Measurements from ENCODE around the gene COP1.

Gene COP1

GRCh38 chr1:176188604-176189003 is 18.5 kb downstream of the COP1 start:
- no peak for TF ChIP-seq CTCF (IDR thresholded peaks at IDR 0.05; ENCODE audit: low read depth, low read length)
- in situ Hi-C loops (cut with HindIII; ENCODE audit: low sequenced_read_pairs) = no loop called here
- H3K4me3 ChIP-seq (ENCODE audit: low read depth, low read length) = no peak overlapping the region
- DNase-seq (ENCODE audit: low read depth, low spot score) = no peak

GRCh38 chr1:176187001-176187400 is 20.1 kb downstream of the COP1 start:
- no peak for DNase-seq (ENCODE audit: low read depth, low spot score)
- in situ Hi-C loops (cut with HindIII; ENCODE audit: low sequenced_read_pairs) = no loop called here
- H3K4me3 ChIP-seq (ENCODE audit: low read depth, low read length) = no peak overlapping the region
- no peak for TF ChIP-seq CTCF (IDR thresholded peaks at IDR 0.05; ENCODE audit: low read depth, low read length)

- H3K4me3 ChIP-seq (ENCODE audit: low read depth, low read length) = no peak overlapping the region
- no peak for TF ChIP-seq CTCF (IDR thresholded peaks at IDR 0.05; ENCODE audit: low read depth, low read length)
- DNase-seq (ENCODE audit: low read depth, low spot score) = no peak
- in situ Hi-C loops (cut with HindIII; ENCODE audit: low sequenced_read_pairs) = no loop called here
Observed at GRCh38 chr1:176183618-176184017, 23.5 kb downstream of the COP1 start.

GRCh38 chr1:176178316-176178715 is 28.8 kb downstream of the COP1 start:
- no peak for DNase-seq (ENCODE audit: low read depth, low spot score)
- in situ Hi-C loops (cut with HindIII; ENCODE audit: low sequenced_read_pairs) = no loop called here

GRCh38 chr1:176177764-176178163 is 29.3 kb downstream of the COP1 start:
- no peak for DNase-seq (ENCODE audit: low read depth, low spot score)
- no peak overlapping the region for H3K4me3 ChIP-seq (ENCODE audit: low read depth, low read length)
- in situ Hi-C loops (cut with HindIII; ENCODE audit: low sequenced_read_pairs) = no loop called here
- no peak for TF ChIP-seq CTCF (IDR thresholded peaks at IDR 0.05; ENCODE audit: low read depth, low read length)

More at GRCh38 chr1:176178316-176178715, 28.8 kb downstream of the COP1 start:
- H3K4me3 ChIP-seq (ENCODE audit: low read depth, low read length) = no peak overlapping the region
- TF ChIP-seq CTCF (IDR thresholded peaks at IDR 0.05; ENCODE audit: low read depth, low read length) = no peak

GRCh38 chr1:176174108-176174507 is 33.0 kb downstream of the COP1 start:
- in situ Hi-C loops (cut with HindIII; ENCODE audit: low sequenced_read_pairs) = no loop called here
- no peak overlapping the region for H3K4me3 ChIP-seq (ENCODE audit: low read depth, low read length)
- no peak for TF ChIP-seq CTCF (IDR thresholded peaks at IDR 0.05; ENCODE audit: low read depth, low read length)
- no peak for DNase-seq (ENCODE audit: low read depth, low spot score)

- TF ChIP-seq CTCF (IDR thresholded peaks at IDR 0.05; ENCODE audit: low read depth, low read length) = no peak
Observed at GRCh38 chr1:176172215-176172614, 34.9 kb downstream of the COP1 start.

More at GRCh38 chr1:176172215-176172614, 34.9 kb downstream of the COP1 start:
- DNase-seq (ENCODE audit: low read depth, low spot score) = no peak
- H3K4me3 ChIP-seq (ENCODE audit: low read depth, low read length) = no peak overlapping the region
- in situ Hi-C loops (cut with HindIII; ENCODE audit: low sequenced_read_pairs) = no loop called here

All from astrocyte of the spinal cord (primary cell).